T47D (cell line): ENCODE data around the gene PTPN11.
"Not testable (repeated sequence)": the region's sequence is repeated elsewhere in the genome, so short reads cannot be mapped to it uniquely, and the experiment has no call there.

ENCODE experiments used
- DNase-seq, 2 experiments: peaks; one replicate each; pipeline versions ENCODE4 v3.0.0 to v3.0.0-alpha.2; 2011 to 2012; ENCODE audit warnings: low read depth in 1 of 2, low spot score in 1 of 2
- JUND ChIP-seq: IDR thresholded peaks from 2 replicates; pipeline ENCODE4 v1.6.1; 2012; ENCODE audit warnings: low read depth
- in situ Hi-C: cut with HindIII; loops from 2 replicates; pipeline ENCODE4 v1.10.0; 2016; ENCODE audit warnings: low sequenced_read_pairs, low pct_unique_long_range_greater_than_20kb

PTPN11 gene

GRCh38 chr12:112393328-112393727 lies 25.4 kb upstream of the PTPN11 start:
- TF ChIP-seq JUND, result no peak
- DNase-seq, result no peak
- in situ Hi-C loops, result no loop called here

- DNase-seq, result no peak
- in situ Hi-C loops, result no loop called here
- no peak for TF ChIP-seq JUND
Measured at GRCh38 chr12:112401054-112401453, 17.7 kb upstream of the PTPN11 start.

- TF ChIP-seq JUND, result no peak
- no peak for DNase-seq
- in situ Hi-C loops, result no loop called here
Measured at GRCh38 chr12:112401903-112402498, 16.7 kb upstream of the PTPN11 start.

GRCh38 chr12:112406519-112407488 lies 11.9 kb upstream of the PTPN11 start:
- TF ChIP-seq JUND, result no peak
- DNase-seq, result no peak
- in situ Hi-C loops, result no loop called here

- DNase-seq, in situ Hi-C loops: not testable (repeated sequence)
Measured at GRCh38 chr12:112407683-112408082, 11.1 kb upstream of the PTPN11 start.

- in situ Hi-C loops, result no loop called here
- no peak for DNase-seq
- TF ChIP-seq JUND, result no peak
Measured at GRCh38 chr12:112408621-112409020, 10.1 kb upstream of the PTPN11 start.

- TF ChIP-seq JUND, result no peak
- in situ Hi-C loops, result no loop called here
- peak; percentile 72 to 98 for DNase-seq
Measured at GRCh38 chr12:112409064-112409905, 9.5 kb upstream of the PTPN11 start, which contains the start of gene RPL6. TSS of gene RPL6 (minus strand) at chr12:112409605. CDS start at chr12:112408656, 949 bp downstream.

GRCh38 chr12:112409906-112410244 lies 8.9 kb upstream of the PTPN11 start:
- in situ Hi-C loops, result no loop called here
- TF ChIP-seq JUND, result no peak
- DNase-seq, result no peak

- in situ Hi-C loops, result no loop called here
Measured at GRCh38 chr12:112413855-112414625, 4.7 kb upstream of the PTPN11 start.

GRCh38 chr12:112415457-112415856 lies 3.3 kb upstream of the PTPN11 start:
- in situ Hi-C loops, DNase-seq: not testable (repeated sequence)

More at GRCh38 chr12:112413855-112414625, 4.7 kb upstream of the PTPN11 start:
- DNase-seq, result no peak
- TF ChIP-seq JUND, result no peak

GRCh38 chr12:112418273-112418607 lies 507 bp upstream of the PTPN11 start:
- in situ Hi-C loops, result no loop called here
- no peak for DNase-seq
- no peak for TF ChIP-seq JUND

- 0 out of 2 replicates have a peak, but pooled peaks have one; percentile 27 for TF ChIP-seq JUND
- peak; percentile 52 to 86 for DNase-seq
- in situ Hi-C loops, result no loop called here
Measured at GRCh38 chr12:112419297-112420133, 768 bp downstream of the PTPN11 start.
